KMS-11 (cell line): Measurements from ENCODE around the gene RPP30.
"Not testable (repeated sequence)": the region's sequence is repeated elsewhere in the genome, so short reads cannot be mapped to it uniquely, and the experiment has no call there.

ENCODE experiments used
- H2AFZ ChIP-seq: fragments of 200-600 bp; sonication (generic); 2 replicates; pipeline ENCODE4 v1.6.1; 2016; ENCODE audit warnings: antibody characterized with exemption, mixed run types, low read depth
- H3K27ac ChIP-seq: fragments of 200-600 bp; sonication (generic); 2 replicates; pipeline ENCODE4 v1.6.1; 2016; ENCODE audit warnings: mild to moderate bottlenecking, mixed run types
- H3K27me3 ChIP-seq: fragments of 200-600 bp; sonication (generic); 2 replicates; pipeline ENCODE4 v1.6.1; 2017; ENCODE audit warnings: mild to moderate bottlenecking, low read depth, mixed run types, moderate library complexity; ENCODE audit not compliant: insufficient read depth
- H3K36me3 ChIP-seq: fragments of 200-600 bp; sonication (generic); 2 replicates; pipeline ENCODE4 v1.6.1; 2017; ENCODE audit warnings: mild to moderate bottlenecking, mixed run types; ENCODE audit not compliant: insufficient read depth
- H3K4me1 ChIP-seq: fragments of 200-600 bp; sonication (generic); 2 replicates; pipeline ENCODE4 v1.6.1; 2016; ENCODE audit warnings: mild to moderate bottlenecking, low read depth, mixed run types; ENCODE audit not compliant: poor library complexity, severe bottlenecking
- H3K4me2 ChIP-seq: fragments of 200-600 bp; sonication (generic); 2 replicates; pipeline ENCODE4 v1.7.0; 2016; ENCODE audit warnings: mild to moderate bottlenecking, mixed run types
- H3K4me3 ChIP-seq: fragments of 200-600 bp; sonication (generic); IDR thresholded peaks from 2 replicates; pipeline ENCODE4 v1.6.1; 2017; ENCODE audit warnings: low read depth, low read length, mixed read lengths; ENCODE audit not compliant: insufficient read depth
- H3K79me2 ChIP-seq: fragments of 200-600 bp; sonication (generic); 2 replicates; pipeline ENCODE4 v1.6.1; 2016; ENCODE audit warnings: low read depth, mixed run types; ENCODE audit not compliant: insufficient read depth
- H3K9ac ChIP-seq: fragments of 200-600 bp; sonication (generic); 2 replicates; pipeline ENCODE4 v1.6.1; 2016; ENCODE audit warnings: mild to moderate bottlenecking, mixed run types
- H4K20me1 ChIP-seq: fragments of 200-600 bp; sonication (generic); 2 replicates; pipeline ENCODE4 v1.6.1; 2016; ENCODE audit warnings: mild to moderate bottlenecking, mixed run types; ENCODE audit not compliant: insufficient read depth
- TF ChIP-seq, protein P1 (sequence below): fragments of 200-600 bp; sonication (generic); conservative IDR thresholded peaks from 2 replicates; pipeline ENCODE4 v1.6.1; 2017; ENCODE audit warnings: low read depth, mild to moderate bottlenecking, antibody characterized with exemption, low read length, moderate library complexity, mixed read lengths

RPP30 gene

DNA sequence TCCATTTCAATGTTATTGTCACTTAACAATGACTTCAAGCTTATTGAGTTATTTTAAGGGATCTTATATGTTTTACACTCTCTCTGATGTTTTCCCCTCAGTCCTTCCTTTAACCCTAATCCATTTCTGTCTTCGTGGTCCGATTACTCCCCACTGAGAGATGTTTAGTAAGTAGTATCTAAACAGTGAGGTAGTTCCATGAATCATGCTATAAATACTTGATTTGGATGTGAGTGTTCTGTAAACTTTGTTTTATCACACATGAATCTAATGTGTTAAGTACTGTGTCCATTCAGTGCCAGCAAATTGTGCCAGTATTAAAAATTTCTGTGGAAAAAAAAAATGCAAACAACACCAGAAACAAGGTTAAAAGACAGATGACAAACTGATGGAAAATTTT, 18.6 kb downstream of the RPP30 start:
- Histone ChIP-seq H3K36me3 (0 out of 2 replicates have a peak, but pooled peaks cover 6% of the 10 kb centered on the region), H2AFZ (no peak overlapping the region), H3K27me3 (no peaks in the 10 kb centered on the region), H3K4me2 (no peak overlapping the region), H3K27ac (no peak overlapping the region), H3K9ac (no peak overlapping the region), H3K4me3 (no peak overlapping the region), H3K79me2 (no peaks in the 10 kb centered on the region), H4K20me1 (no peaks in the 10 kb centered on the region), H3K4me1 (no peaks in the 10 kb centered on the region)
- TF ChIP-seq, protein P1, sequence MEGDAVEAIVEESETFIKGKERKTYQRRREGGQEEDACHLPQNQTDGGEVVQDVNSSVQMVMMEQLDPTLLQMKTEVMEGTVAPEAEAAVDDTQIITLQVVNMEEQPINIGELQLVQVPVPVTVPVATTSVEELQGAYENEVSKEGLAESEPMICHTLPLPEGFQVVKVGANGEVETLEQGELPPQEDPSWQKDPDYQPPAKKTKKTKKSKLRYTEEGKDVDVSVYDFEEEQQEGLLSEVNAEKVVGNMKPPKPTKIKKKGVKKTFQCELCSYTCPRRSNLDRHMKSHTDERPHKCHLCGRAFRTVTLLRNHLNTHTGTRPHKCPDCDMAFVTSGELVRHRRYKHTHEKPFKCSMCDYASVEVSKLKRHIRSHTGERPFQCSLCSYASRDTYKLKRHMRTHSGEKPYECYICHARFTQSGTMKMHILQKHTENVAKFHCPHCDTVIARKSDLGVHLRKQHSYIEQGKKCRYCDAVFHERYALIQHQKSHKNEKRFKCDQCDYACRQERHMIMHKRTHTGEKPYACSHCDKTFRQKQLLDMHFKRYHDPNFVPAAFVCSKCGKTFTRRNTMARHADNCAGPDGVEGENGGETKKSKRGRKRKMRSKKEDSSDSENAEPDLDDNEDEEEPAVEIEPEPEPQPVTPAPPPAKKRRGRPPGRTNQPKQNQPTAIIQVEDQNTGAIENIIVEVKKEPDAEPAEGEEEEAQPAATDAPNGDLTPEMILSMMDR: no peak

DNA sequence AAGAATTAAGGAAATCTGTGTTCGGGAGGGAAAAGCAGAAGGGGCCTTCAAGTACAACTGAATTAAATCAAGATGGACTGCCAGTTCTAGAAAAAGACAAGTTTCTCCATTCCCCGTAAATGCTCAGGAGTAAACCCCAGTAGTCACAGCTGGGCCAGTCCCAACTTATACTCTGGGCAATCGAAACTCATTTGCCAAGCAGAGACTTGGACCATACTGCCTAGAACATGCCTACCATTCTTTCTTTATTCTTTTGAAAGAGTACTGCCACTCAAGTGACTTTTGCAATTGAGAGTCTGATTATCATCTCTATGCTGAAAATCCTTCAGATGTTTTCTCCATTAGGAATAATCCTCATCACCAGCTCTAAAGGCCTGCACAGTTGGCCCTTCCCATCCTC, 21.4 kb downstream of the RPP30 start:
- no peaks in the 10 kb centered on the region for H3K27me3 ChIP-seq
- H3K79me2 ChIP-seq: no peaks in the 10 kb centered on the region
- H3K9ac ChIP-seq: no peak overlapping the region
- TF ChIP-seq, protein P1: no peak
- no peak overlapping the region for H3K27ac ChIP-seq
- H3K36me3 ChIP-seq: no peaks in the 10 kb centered on the region
- H3K4me2 ChIP-seq: no peak overlapping the region
- no peaks in the 10 kb centered on the region for H4K20me1 ChIP-seq
- H3K4me3 ChIP-seq: no peak overlapping the region
- peaks cover 8% of the 10 kb centered on the region for H3K4me1 ChIP-seq
- H2AFZ ChIP-seq: no peak overlapping the region

DNA sequence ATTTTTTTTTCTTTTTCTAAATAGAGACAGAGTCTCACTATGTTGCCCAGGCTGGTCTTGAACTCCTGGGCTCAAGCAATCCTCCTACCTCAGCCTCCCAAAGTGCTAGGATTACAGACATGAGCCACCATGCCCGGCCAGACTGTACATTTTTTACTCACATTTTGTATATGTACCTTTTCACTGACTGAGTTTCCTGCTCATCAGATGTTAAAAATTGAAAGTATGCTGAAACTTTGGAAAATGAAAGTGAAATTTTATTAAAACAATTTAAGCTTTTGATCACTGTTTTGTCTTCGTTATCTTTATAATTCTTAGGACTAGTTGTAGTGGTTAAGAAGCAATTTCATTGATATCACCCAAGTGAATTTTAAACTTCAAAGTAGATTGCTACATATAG, 25.1 kb downstream of the RPP30 start:
- not testable (repeated sequence) for H3K36me3 ChIP-seq, H3K27ac ChIP-seq, H3K27me3 ChIP-seq, H3K4me2 ChIP-seq, H3K4me1 ChIP-seq, H2AFZ ChIP-seq, H3K79me2 ChIP-seq, H3K9ac ChIP-seq, H3K4me3 ChIP-seq, H4K20me1 ChIP-seq

DNA sequence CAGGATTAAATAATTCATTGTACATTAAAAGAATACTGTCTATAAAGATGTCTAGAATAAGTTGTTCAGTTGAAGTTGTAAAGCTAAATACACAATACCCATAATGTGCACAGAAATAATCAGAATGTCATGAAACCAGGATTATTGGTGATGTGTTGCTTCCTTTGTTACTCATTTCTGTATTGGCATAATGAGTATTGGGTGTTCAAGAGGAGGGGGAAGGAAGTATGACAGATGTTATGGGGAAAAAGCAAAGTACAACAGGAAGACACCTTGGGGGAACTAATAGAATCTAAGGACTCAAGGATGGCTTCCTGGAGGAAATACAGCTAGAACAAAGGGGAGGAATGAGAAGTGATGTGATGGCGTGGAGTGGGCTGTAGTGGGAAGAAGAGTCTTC, 34.2 kb downstream of the RPP30 start:
- H2AFZ ChIP-seq: no peak overlapping the region
- no peaks in the 10 kb centered on the region for H3K79me2 ChIP-seq
- no peak overlapping the region for H3K4me3 ChIP-seq
- TF ChIP-seq, protein P1: no peak
- H3K9ac ChIP-seq: no peak overlapping the region
- H3K27me3 ChIP-seq: no peaks in the 10 kb centered on the region
- H3K4me2 ChIP-seq: no peak overlapping the region
- no peaks in the 10 kb centered on the region for H3K36me3 ChIP-seq
- no peaks in the 10 kb centered on the region for H3K4me1 ChIP-seq
- H3K27ac ChIP-seq: no peak overlapping the region
- H4K20me1 ChIP-seq: no peaks in the 10 kb centered on the region

DNA sequence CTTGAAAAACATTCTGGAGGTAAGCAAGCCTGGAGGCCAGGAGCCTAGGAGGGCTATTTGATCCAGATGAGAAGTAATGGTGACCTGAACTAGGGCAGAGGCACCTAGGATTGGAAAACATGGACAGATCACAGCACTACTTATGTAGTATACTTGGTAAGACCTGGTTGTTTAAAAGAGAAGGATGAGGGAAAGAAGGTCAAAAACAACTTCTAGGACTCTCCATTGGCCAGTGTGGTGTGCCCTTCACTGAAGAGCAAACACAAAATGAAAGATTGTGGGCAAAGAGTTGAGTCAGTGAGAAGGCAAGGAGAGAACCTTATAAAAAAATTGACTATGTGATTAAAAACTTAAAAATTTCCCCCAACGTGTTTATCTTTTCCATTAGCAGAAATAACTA, 34.8 kb downstream of the RPP30 start:
- Histone ChIP-seq H3K4me2 (no peak overlapping the region), H3K27ac (no peak overlapping the region), H3K36me3 (no peaks in the 10 kb centered on the region), H3K79me2 (no peaks in the 10 kb centered on the region), H3K27me3 (no peaks in the 10 kb centered on the region), H3K4me1 (peaks cover under 1% of the 10 kb centered on the region), H2AFZ (no peak overlapping the region), H3K4me3 (no peak overlapping the region), H3K9ac (no peak overlapping the region), H4K20me1 (no peaks in the 10 kb centered on the region)
- TF ChIP-seq, protein P1: no peak
